Activated CD8-positive, alpha-beta T cell treated with anti-CD3 and anti-CD28 coated beads for 36 hours (primary cell): ENCODE results near the gene NEDD4L. TPM values are rescaled to one million over a fixed set of nuclear protein-coding genes. Genes with fewer than 3 reads are reported as not detected.
"Not testable (repeated sequence)": the region's sequence is repeated elsewhere in the genome, so short reads cannot be mapped to it uniquely, and the experiment has no call there.

Experiments
- ATAC-seq: fragments of 200-7000 bp; cut with Tn5 transposase; one replicate; pipeline ENCODE4 v1.10.0; 2021; ENCODE audit warnings: mild to moderate bottlenecking, moderate library complexity
- CTCF ChIA-PET: fragments of 350-600 bp; sonication (Branson Sonifier 250); formaldehyde crosslinking; loops from one replicate; lab custom pipeline; 2021; ENCODE audit warnings: antibody characterized with exemption; lab: Charles Lee
- POLR2A ChIA-PET: fragments of 350-600 bp; sonication (Branson Sonifier 250); formaldehyde crosslinking; loops from one replicate; lab custom pipeline; 2021; ENCODE audit warnings: antibody characterized with exemption; lab: Charles Lee
- DNase-seq: peaks from one replicate; pipeline ENCODE4 v3.0.0-alpha.2; 2020
- H3K27ac Mint-ChIP-seq: one replicate; pipeline ENCODE4 v1.8.0; 2021; ENCODE audit warnings: mild to moderate bottlenecking, mixed read lengths
- H3K27me3 Mint-ChIP-seq: one replicate; pipeline ENCODE4 v1.8.0; 2021; ENCODE audit warnings: mixed read lengths
- H3K36me3 Mint-ChIP-seq: one replicate; pipeline ENCODE4 v1.8.0; 2021; ENCODE audit warnings: low read depth, mixed read lengths
- H3K4me1 Mint-ChIP-seq: one replicate; pipeline ENCODE4 v1.8.0; 2021; ENCODE audit warnings: low read depth, mixed read lengths
- H3K4me3 Mint-ChIP-seq: one replicate; pipeline ENCODE4 v1.8.0; 2021; ENCODE audit warnings: mild to moderate bottlenecking, moderate library complexity, mixed read lengths
- H3K9me3 Mint-ChIP-seq: one replicate; pipeline ENCODE4 v1.8.0; 2021; ENCODE audit warnings: mixed read lengths
- intact Hi-C: fragments of 100-400 bp; cut with micrococcal nuclease; formaldehyde crosslinking; loops from one replicate; pipeline ENCODE4 v1.10.0; 2022
- total RNA-seq, 2 experiments: library from RNA; stranded (reverse); gene quantifications; one replicate each; pipeline ENCODE4 v1.2.3, GENCODE V29; 2021
- TF ChIP-seq, protein P1 (sequence below): fragments of 200-600 bp; IDR thresholded peaks from one replicate; pipeline ENCODE4 v1.8.0; 2022; ENCODE audit warnings: antibody characterized with exemption, mild to moderate bottlenecking

Gene NEDD4L
- total RNA-seq, 2 experiments from 2014 or later: 7.5 to 8.5 TPM

DNA sequence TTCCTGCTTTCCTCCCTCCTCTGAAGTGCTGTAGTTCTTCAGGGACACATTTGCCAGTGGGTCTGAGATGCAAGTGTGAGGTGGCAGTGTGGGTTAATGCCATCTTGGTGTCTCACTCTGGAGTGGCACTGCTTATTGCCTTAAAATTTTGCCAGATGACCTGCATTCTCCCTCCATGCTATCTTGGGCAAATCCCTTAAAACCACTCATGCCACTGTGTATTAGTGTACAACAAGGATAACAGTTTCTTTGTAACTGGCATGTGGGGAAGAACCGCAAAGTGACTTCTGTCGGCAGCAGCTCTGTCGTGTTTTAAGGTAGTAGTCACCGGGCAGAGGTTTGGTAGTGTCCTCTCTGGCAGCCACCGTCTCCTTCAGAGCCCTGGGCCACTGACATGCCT lies 124.2 kb downstream of the NEDD4L start:
- Mint-ChIP-seq H3K27ac (no peak overlapping the region), H3K36me3 (no peaks in the 10 kb centered on the region), H3K4me3 (no peak overlapping the region), H3K4me1 (no peaks in the 10 kb centered on the region), H3K9me3 (no peaks in the 10 kb centered on the region), H3K27me3 (peaks cover 1% of the 10 kb centered on the region)
- ChIA-PET CTCF (interaction anchor here (0.7 kb wide), 1 partner anchor 274 kb away, joined by 3 read pairs; no protein-coding TSS in a partner anchor), POLR2A (interaction anchor here (0.7 kb wide), 1 partner anchor 148 kb away, joined by 4 read pairs; no protein-coding TSS in a partner anchor)
- DNase-seq (no peak), ATAC-seq (no peak)
- intact Hi-C loops: no loop called here
- TF ChIP-seq, protein P1, sequence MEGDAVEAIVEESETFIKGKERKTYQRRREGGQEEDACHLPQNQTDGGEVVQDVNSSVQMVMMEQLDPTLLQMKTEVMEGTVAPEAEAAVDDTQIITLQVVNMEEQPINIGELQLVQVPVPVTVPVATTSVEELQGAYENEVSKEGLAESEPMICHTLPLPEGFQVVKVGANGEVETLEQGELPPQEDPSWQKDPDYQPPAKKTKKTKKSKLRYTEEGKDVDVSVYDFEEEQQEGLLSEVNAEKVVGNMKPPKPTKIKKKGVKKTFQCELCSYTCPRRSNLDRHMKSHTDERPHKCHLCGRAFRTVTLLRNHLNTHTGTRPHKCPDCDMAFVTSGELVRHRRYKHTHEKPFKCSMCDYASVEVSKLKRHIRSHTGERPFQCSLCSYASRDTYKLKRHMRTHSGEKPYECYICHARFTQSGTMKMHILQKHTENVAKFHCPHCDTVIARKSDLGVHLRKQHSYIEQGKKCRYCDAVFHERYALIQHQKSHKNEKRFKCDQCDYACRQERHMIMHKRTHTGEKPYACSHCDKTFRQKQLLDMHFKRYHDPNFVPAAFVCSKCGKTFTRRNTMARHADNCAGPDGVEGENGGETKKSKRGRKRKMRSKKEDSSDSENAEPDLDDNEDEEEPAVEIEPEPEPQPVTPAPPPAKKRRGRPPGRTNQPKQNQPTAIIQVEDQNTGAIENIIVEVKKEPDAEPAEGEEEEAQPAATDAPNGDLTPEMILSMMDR: no peak

DNA sequence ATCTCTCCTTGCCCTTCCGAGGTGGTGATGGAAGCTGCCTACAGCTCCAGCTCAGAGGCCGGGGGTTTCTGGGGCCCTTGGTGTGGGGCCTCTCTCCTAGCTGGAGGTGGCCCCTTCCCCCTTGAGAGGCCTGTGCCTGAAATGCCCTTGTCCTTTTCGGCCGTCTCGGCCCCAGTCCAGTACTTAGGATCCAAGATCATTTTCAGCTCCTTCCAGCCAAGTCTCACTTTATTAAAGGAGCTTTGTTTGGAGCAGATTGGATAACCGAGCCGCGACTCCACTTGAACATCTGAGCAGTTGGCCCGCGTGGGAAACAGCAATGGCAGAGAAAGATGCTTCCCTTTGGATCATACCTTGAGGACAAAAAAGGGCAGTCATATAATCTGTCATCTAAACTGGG lies 125.0 kb downstream of the NEDD4L start:
- H3K27me3 Mint-ChIP-seq: peaks cover 1% of the 10 kb centered on the region
- intact Hi-C loops: no loop called here
- H3K27ac Mint-ChIP-seq: no peak overlapping the region
- no peaks in the 10 kb centered on the region for H3K9me3 Mint-ChIP-seq
- no peak overlapping the region for H3K4me3 Mint-ChIP-seq
- ATAC-seq (no peak), DNase-seq (no peak)
- TF ChIP-seq, protein P1: no peak
- H3K36me3 Mint-ChIP-seq: no peaks in the 10 kb centered on the region
- H3K4me1 Mint-ChIP-seq: no peaks in the 10 kb centered on the region
- ChIA-PET CTCF (interaction anchor here (0.8 kb wide), 1 partner anchor 12 kb away, joined by 5 read pairs; no protein-coding TSS in a partner anchor), POLR2A (no interaction called here)

DNA sequence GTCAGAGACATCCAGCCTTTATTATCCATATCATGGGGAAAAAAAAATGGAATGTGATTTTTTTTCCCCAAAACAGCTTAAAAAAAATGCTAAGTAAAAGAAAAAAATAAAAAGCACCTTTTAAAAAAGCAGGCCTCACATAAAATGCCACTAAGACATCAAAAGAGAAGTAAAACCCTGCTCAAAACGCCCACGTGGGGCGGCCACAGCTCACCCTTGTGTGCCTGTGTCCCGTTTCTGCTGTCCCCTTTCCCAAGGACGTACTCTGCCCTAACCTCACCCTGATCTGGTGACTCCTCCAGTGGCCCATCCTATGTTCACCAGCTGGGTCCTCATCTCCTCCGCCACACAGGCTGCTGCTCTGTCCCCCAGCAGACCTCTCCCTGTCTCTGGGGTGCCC lies 125.4 kb downstream of the NEDD4L start:
- Mint-ChIP-seq H3K27me3 (peaks cover 1% of the 10 kb centered on the region), H3K4me1 (no peaks in the 10 kb centered on the region), H3K27ac (no peak overlapping the region), H3K9me3 (no peaks in the 10 kb centered on the region), H3K36me3 (no peaks in the 10 kb centered on the region), H3K4me3 (no peak overlapping the region)
- intact Hi-C loops: no loop called here
- TF ChIP-seq, protein P1: no peak
- no peak for ATAC-seq
- CTCF ChIA-PET: interaction anchor here (0.8 kb wide), 1 partner anchor 12 kb away, joined by 5 read pairs; no protein-coding TSS in a partner anchor
- POLR2A ChIA-PET: no interaction called here
- no peak for DNase-seq

DNA sequence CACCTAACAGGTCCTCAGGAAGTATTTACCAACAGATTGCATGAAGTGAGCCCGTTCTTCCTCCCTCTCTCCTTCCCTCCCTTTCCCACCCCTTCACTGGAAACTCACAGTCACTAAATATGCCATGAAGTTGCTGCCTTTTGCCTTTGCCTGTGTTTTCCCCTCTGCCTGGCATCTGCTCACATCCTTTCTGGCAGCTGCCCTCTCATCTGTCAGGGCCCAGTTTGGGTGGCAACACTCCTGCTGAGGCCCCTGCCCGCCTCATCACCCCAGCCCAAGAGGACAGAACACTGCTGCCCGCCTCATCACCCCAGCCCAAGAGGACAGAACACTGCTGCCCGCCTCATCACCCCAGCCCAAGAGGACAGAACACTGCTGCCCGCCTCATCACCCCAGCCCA lies 126.0 kb downstream of the NEDD4L start:
- DNase-seq, H3K4me3 Mint-ChIP-seq, POLR2A ChIA-PET, H3K27me3 Mint-ChIP-seq, ATAC-seq, intact Hi-C loops, CTCF ChIA-PET, H3K36me3 Mint-ChIP-seq, H3K27ac Mint-ChIP-seq, H3K9me3 Mint-ChIP-seq, H3K4me1 Mint-ChIP-seq: not testable (repeated sequence)

DNA sequence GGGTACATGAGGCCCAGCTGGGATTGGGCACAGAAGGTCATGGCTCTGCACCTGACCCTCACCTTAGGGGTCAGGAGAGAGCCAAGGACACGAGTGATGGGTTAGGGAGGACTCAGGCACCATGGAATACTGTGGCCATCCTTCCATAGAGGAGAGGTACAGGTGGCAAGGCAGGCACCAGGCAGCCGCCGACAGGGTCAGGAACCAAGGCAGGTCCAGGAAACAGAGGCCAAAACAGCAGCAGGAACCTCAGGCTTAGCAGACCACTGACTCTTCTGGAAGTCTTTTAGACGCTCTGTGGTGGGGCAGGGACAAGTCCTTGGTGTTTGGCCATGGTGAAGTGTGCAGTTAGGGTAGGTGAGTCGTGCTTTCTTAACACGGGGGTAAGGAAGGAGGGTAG lies 128.0 kb downstream of the NEDD4L start:
- peaks cover 1% of the 10 kb centered on the region for H3K27me3 Mint-ChIP-seq
- no peak overlapping the region for H3K4me3 Mint-ChIP-seq
- H3K4me1 Mint-ChIP-seq: no peaks in the 10 kb centered on the region
- CTCF ChIA-PET: interaction anchor here (1.8 to 2.7 kb wide), 2 partner anchors 9 to 290 kb away, joined by 4 to 15 read pairs; no protein-coding TSS in a partner anchor
- intact Hi-C loops: no loop called here
- H3K36me3 Mint-ChIP-seq: no peaks in the 10 kb centered on the region
- POLR2A ChIA-PET: no interaction called here
- H3K9me3 Mint-ChIP-seq: no peaks in the 10 kb centered on the region
- TF ChIP-seq, protein P1: no peak
- H3K27ac Mint-ChIP-seq: no peak overlapping the region
- DNase-seq: no peak
- no peak for ATAC-seq
